Left cardiac atrium (tissue), 2 donors: ENCODE results near the gene GTF3C4. TPM values are rescaled to one million over a fixed set of nuclear protein-coding genes. Genes with fewer than 3 reads are reported as not detected.

ENCODE experiments used
- total RNA-seq, 2 donors: library from RNA; stranded (reverse); fragmentation: NEBNext Ultra II Directional; extraction: Animal tissue kit (Norgen Biotek cat#: 25700); gene quantifications; one replicate each; pipeline ENCODE4 v1.2.1, GENCODE V29; 2021
- donor health status: DM: no; HTN: yes; CAD: no; lungs with severe emphysema.
- donor health status: DM: yes; HTN: yes; CAD: no.

GTF3C4 gene
- total RNA-seq, 2 donors from 2014 or later = 8.1 to 9.2 TPM

Other genes starting within 250 kb of the GTF3C4 start
- not detected for gene BARHL1, start 87.9 kb upstream of the GTF3C4 start, total RNA-seq
- 1 to 10 TPM; 5.2 to 7.9 TPM for gene DDX31, start 481 bp upstream of the GTF3C4 start, total RNA-seq
- under 1 TPM; 0.18 to 0.32 TPM for gene AK8, start 207.8 kb downstream of the GTF3C4 start, total RNA-seq
- 1 to 10 TPM; 5.4 to 6.5 TPM for gene SPACA9, start 208.4 kb downstream of the GTF3C4 start, total RNA-seq